ENCODE results near the gene CHST6.
"Not testable (repeated sequence)": the region's sequence is repeated elsewhere in the genome, so short reads cannot be mapped to it uniquely, and the experiment has no call there.

The CHST6 gene

GRCh38 chr16:75472908-75473877 is 22.0 kb downstream of the CHST6 start:
- no peak for DNase-seq

GRCh38 chr16:75471723-75472633 is 23.3 kb downstream of the CHST6 start:
- DNase-seq, result peak in 4 of 6 experiments; percentile 14 to 50 (median 32)

GRCh38 chr16:75466760-75467159 is 28.5 kb downstream of the CHST6 start:
- no peak for DNase-seq

DNA sequence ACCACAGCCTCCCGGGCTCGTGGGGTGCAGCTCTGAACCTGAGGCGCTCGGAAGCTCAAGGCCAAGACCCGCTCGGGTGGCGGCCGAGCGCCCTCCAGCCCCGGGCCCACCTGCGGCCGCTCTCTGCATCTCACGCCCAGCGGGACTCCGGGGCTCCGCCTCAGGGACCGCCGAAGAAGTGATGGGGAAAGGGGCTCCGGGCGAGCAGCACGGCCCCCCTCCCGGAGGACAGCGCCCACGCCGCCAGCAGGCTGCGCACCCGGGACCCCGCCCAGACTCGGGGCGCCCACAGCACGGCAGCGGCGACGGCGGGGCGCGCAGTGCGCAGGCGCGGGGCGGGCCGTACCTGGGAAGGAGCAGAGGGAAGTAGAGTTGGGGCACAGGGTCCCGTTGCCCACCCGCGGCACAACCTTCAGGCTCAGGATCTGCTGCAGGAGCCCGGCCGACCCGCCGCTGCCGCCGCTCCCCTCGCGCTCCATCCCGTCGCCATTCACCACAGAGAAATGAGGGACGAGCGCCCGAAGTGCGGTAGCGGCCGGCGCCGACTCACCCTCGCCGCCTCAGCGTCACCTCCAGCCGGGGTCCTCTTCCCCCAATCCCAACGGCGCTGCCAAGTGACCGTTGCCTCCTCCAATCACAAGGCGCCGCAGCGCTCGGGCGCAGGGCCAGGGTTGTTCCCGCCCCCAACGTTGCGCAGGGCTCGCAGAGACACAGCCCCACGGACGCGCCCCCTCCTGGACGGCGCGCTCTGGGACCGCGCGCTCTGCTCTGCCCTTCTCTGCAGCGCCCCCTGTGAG is 30.9 kb downstream of the CHST6 start, which contains the start of gene TMEM170A:
Gene TMEM170A (minus strand): TSS at position 568 of the 797 bp plus-strand sequence. CDS start 89 bp downstream, at position 479.
- peak; percentile 96 to 99 (median 97) for DNase-seq

DNA sequence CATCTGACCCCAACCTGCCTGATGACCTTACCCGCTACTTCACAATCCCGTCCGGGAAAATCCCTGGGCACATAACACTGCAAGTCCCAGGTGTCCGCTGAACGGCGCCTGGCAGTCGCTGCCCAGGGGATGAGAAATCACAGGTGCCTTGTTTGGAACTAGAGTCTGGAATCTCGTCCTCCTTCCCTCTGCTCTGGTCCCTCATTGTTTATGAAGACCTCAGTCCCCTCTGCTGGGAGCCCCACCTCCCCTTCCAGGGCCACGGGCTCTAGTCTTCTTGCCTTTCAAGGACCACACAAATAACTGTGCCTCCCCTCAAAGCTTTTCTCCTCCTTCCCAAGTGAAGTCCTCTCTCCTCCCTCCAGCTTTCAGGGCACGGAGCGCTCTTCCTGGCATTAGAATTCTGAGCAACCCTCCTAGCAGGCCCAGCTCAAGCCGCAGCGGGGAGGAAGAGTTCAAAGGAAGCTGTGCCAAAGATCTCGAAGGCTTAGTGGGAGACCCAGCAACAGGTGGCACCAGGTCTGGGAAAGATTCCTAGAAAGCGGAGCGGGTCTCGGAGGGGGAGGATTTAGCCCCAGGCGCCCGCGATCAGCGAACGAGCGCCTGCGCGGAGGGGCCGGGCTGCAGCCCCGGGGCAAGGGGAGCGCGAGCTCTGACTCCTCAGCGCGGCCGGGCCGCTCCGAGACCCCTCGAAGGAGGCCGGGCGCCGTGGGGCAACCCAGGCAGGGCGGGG is 31.7 kb downstream of the CHST6 start:
- peak in 1 of 6 experiments; percentile 43 for DNase-seq

DNA sequence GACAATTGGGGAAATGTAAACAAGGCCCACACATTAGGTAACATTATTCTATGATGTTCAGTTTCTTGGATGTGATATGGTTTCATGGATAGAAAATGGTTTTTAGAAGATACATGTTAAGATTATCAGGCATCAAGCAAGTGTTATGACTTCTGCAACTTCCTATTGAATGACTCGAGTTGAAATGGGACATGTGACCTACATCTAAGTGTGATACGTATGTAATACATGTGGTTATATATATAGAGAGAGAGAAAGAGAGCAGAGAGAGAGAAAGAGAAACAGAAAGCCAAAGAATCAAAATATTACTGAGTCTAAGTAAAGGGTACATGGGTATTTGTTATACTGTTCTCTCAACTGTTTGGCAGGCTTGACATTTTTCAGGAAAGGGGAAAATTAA is 32.4 kb downstream of the CHST6 start:
- DNase-seq, result peak in 3 of 6 experiments; percentile 10 to 33 (median 22)

- DNase-seq, result no peak
Measured at GRCh38 chr16:75461575-75461974, 33.7 kb downstream of the CHST6 start.

GRCh38 chr16:75460446-75460845 is 34.8 kb downstream of the CHST6 start:
- no peak for DNase-seq

DNA sequence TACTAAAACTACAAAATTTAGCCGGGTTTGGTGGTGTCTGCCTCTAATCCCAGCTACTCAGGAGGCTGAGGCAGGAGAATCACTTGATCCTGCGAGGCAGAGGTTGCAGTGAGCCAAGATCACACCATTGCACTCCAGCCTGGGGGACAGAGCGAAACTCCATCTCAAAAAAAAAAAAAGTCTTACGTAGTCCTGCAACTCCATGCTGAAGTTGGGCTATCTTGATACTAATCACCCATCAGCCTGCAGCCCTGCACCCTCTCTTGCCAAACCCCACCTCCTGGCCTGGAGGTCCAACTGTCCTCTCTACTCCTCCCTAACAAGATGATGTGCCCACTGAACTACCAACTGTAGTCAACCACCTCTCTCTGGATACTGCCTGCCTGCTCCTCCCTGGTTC is 35.5 kb downstream of the CHST6 start:
- DNase-seq, result no peak

DNA sequence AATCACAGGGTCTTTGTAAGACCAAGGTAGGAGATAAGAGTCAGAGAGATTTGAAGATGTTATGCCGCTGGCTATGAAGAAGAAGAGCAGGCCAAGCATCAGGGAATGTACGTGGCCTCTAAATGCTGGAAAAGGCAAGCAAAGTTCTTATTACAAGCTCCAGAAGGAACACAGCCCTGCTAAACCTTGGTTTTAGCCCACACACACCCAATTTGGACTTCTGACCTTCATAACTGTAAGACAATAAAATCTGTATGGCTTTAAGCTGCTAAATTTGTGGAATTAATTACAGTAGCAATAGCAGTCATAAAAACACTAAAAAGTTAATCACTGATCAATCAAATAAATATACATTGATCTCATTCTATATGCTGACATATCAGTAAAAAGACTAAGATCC is 36.8 kb downstream of the CHST6 start:
- no peak for DNase-seq

DNA sequence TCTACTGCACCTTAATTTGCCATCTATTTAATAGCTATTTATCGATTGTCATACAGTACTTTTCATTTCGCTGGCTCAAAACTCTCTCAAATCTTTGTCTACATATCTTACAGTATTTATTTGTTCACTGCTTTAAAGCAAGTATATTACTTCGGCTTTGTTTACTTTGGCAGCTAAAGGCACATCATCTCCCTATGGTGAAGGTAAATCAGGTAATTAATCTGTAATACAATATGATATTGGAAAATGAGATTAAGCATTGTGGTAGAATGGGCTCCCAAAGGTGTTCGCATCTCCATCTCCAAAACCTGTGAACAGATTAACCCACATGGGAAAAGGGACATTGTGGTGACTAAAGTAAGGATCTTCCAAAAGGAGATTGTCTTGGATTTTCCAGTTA is 37.2 kb downstream of the CHST6 start:
- no peak for DNase-seq

- no peak for DNase-seq
Measured at GRCh38 chr16:75457485-75458021, 37.7 kb downstream of the CHST6 start.

GRCh38 chr16:75456971-75457370 is 38.3 kb downstream of the CHST6 start:
- no peak for DNase-seq

- DNase-seq, result not testable (repeated sequence)
Measured at GRCh38 chr16:75456486-75456885, 38.8 kb downstream of the CHST6 start.

GRCh38 chr16:75455677-75456076 is 39.6 kb downstream of the CHST6 start:
- no peak for DNase-seq

DNA sequence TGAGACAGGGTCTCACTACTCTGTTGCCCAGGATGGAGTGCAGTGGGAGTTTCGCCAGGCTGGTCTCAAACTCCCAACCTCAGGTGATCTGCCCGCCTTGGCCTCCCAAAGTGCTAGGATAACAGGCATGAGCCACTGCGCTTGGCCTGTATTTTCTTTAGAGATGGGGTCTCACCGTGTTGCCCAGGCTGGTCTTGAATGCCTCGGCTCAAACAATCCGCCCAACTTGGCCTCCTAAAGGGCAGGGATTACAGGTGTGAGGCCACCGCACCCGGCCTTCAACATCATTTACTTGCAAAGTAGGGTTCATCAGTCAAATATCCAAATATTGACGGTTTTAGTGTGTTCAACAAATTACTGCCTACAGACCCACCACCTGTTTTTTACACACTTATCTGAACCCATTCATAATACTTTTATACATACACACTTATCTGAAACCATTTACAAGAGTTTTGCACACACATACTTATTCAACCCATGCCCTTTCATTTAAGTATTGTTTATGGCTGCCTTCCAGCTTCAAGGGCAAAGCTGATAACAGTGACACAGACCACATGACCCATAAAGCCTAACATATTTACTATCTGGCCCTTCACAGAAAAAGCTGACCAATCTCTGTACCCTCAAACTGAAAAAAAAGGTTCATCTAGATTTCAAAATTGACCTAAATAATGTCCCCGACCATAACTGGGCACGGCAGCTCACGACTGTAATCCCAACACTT is 42.6 kb downstream of the CHST6 start:
- DNase-seq, result no peak

DNA sequence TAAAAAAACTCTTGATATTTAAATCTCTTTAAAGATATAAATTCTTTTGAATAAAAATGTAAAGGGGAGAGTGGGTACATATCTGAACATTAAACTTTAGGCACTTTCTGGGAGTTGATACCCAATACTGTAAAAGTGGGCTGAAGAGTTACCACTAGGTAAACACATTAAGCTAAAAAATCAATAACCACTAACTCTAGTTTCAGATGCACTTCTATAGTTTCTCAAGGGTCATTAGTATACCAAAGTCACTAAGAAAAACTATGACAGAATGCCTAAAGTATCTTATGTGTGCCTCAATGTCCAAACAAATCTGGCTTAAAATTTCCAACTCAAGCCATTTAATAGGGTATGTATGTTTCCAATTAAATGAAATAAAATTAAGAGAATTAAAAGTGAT is 48.8 kb downstream of the CHST6 start:
- no peak for DNase-seq

- no peak for DNase-seq
Measured at GRCh38 chr16:75445298-75445697, 49.9 kb downstream of the CHST6 start.

- no peak for DNase-seq
Measured at GRCh38 chr16:75443298-75443697, 51.9 kb downstream of the CHST6 start.

DNA sequence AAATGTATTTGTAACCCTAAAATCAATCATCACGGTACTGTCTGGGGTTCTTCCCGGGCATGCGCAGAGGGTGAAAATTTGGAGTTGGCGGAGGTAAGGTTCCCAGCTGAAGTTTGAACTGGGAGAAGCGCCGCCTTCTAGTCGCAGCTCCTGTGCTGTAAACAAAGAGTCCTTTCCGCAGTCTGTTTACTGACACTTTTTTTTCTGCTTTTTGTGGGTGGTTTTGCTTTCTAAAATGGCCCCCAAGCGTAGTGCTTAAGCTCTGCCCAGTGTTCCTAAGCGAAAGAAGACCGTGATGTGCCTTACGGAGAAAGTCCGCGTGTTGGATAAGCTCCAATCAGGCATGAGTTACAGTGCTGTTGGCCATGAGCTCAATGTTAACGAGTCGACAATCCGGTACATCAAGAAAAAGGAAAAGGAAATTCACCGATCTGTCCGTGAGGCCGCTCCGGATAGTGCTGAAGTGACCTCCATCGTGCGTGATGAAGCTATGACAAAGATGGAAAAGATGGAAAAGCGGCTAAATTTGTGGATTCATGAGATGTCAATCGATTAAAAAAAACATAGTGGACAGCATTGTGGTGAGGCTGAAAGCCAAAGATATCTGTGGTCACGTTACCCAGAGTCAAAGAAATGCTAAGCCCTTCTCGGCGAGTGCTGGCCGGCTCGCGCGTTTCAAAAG is 61.4 kb downstream of the CHST6 start:
- DNase-seq, result peak in 3 of 6 experiments; percentile 78 to 90 (median 82)
